ENCODE data around the gene CTIF. TPM values are rescaled to one million over a fixed set of nuclear protein-coding genes. Genes with fewer than 3 reads are reported as not detected.
"Not testable (repeated sequence)": the region's sequence is repeated elsewhere in the genome, so short reads cannot be mapped to it uniquely, and the experiment has no call there.

CTIF gene
- polyA plus RNA-seq, 1 donor from 2014 or later: 50.2 TPM

DNA sequence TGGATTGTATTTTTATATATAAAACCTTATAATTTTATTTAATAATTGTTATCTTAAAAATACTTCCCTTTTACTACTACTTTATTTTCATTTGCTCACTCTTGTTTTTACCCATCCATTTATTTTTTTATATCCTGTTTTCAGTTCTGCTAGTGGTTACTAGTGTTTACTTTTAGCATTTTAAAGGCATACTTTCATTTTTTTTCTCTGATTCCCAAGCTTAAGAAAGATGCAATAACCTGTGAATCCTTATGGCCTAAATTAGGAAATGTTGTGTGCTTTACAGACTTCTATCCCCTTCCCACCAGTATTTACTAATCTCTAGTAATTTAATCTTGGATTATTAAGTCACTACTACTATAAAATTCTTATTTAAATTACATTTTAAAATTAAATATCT is 272.0 kb downstream of the CTIF start:
- Histone ChIP-seq H4K20me1 (ENCODE audit: insufficient read depth) (no peaks in the 10 kb centered on the region), H2AFZ (ENCODE audit: low read depth, low read length) (no peak overlapping the region), H3K4me2 (ENCODE audit: low read length) (no peak overlapping the region), H3K4me3 (ENCODE audit: low read length) (no peak overlapping the region), H3K79me2 (replicated peaks; ENCODE audit: insufficient read depth, low read length) (no peaks in the 10 kb centered on the region), H3K9me2 (ENCODE audit: insufficient read depth, low read length) (no peaks in the 10 kb centered on the region), H3F3A (ENCODE audit: insufficient read depth, low read length, poor library complexity, severe bottlenecking) (no peaks in the 10 kb centered on the region), H3K27me3 (ENCODE audit: insufficient read depth, low read depth, low read length) (no peaks in the 10 kb centered on the region), H3K27ac (ENCODE audit: low read length) (no peak overlapping the region), H3K9ac (ENCODE audit: low read length) (no peak overlapping the region), H3K36me3 (ENCODE audit: insufficient read depth, low read length) (no peaks in the 10 kb centered on the region), H3K9me3 (ENCODE audit: low read length) (no peaks in the 10 kb centered on the region)
- TF ChIP-seq POLR2AphosphoS5 (IDR thresholded peaks at IDR 0.05) (no peak), RAD21 (conservative IDR thresholded peaks at IDR 0.05) (no peak), EP300 (conservative IDR thresholded peaks at IDR 0.05; ENCODE audit: poor library complexity, severe bottlenecking) (no peak), TAF1 (IDR thresholded peaks at IDR 0.05; ENCODE audit: low read depth) (no peak), CTCF (IDR thresholded peaks at IDR 0.05; ENCODE audit: poor library complexity, severe bottlenecking) (no peak)
- TF ChIP-seq, protein P1, sequence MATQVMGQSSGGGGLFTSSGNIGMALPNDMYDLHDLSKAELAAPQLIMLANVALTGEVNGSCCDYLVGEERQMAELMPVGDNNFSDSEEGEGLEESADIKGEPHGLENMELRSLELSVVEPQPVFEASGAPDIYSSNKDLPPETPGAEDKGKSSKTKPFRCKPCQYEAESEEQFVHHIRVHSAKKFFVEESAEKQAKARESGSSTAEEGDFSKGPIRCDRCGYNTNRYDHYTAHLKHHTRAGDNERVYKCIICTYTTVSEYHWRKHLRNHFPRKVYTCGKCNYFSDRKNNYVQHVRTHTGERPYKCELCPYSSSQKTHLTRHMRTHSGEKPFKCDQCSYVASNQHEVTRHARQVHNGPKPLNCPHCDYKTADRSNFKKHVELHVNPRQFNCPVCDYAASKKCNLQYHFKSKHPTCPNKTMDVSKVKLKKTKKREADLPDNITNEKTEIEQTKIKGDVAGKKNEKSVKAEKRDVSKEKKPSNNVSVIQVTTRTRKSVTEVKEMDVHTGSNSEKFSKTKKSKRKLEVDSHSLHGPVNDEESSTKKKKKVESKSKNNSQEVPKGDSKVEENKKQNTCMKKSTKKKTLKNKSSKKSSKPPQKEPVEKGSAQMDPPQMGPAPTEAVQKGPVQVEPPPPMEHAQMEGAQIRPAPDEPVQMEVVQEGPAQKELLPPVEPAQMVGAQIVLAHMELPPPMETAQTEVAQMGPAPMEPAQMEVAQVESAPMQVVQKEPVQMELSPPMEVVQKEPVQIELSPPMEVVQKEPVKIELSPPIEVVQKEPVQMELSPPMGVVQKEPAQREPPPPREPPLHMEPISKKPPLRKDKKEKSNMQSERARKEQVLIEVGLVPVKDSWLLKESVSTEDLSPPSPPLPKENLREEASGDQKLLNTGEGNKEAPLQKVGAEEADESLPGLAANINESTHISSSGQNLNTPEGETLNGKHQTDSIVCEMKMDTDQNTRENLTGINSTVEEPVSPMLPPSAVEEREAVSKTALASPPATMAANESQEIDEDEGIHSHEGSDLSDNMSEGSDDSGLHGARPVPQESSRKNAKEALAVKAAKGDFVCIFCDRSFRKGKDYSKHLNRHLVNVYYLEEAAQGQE (IDR thresholded peaks at IDR 0.05; ENCODE audit: borderline replicate concordance): no peak

DNA sequence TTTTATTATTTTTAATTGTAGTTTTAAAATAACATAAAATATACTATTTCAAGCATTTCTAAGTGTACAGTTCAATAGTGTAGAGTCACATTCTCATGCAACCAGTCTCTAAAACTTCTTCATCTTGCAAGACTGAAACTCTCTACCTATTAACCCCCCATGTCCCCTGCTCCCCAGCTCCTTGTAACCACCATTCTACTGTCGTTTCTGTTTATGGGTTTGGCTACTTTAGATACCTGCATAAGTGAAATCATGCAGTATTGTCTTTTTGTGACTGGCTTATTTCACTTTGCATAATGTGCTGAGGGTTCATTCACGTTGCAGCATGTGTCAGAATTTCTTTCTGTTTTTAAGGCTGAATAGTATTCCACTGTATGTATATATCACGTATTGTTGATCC is 272.6 kb downstream of the CTIF start:
- Histone ChIP-seq H3K27me3 (ENCODE audit: insufficient read depth, low read depth, low read length) (no peaks in the 10 kb centered on the region), H3F3A (ENCODE audit: insufficient read depth, low read length, poor library complexity, severe bottlenecking) (no peaks in the 10 kb centered on the region), H3K4me3 (ENCODE audit: low read length) (no peak overlapping the region), H3K4me2 (ENCODE audit: low read length) (no peak overlapping the region), H3K9me3 (ENCODE audit: low read length) (no peaks in the 10 kb centered on the region), H4K20me1 (ENCODE audit: insufficient read depth) (no peaks in the 10 kb centered on the region), H3K9ac (ENCODE audit: low read length) (no peak overlapping the region), H3K36me3 (ENCODE audit: insufficient read depth, low read length) (no peaks in the 10 kb centered on the region), H2AFZ (ENCODE audit: low read depth, low read length) (no peak overlapping the region), H3K9me2 (ENCODE audit: insufficient read depth, low read length) (no peaks in the 10 kb centered on the region), H3K27ac (ENCODE audit: low read length) (no peak overlapping the region), H3K79me2 (replicated peaks; ENCODE audit: insufficient read depth, low read length) (no peaks in the 10 kb centered on the region)
- TF ChIP-seq SMC3 (conservative IDR thresholded peaks at IDR 0.05; ENCODE audit: poor library complexity): no peak
- no peak for TF ChIP-seq CTCF (IDR thresholded peaks at IDR 0.05; ENCODE audit: poor library complexity, severe bottlenecking)
- TF ChIP-seq EZH2 (IDR thresholded peaks at IDR 0.05; ENCODE audit: borderline replicate concordance, insufficient read depth, low read length, poor library complexity, severe bottlenecking): no peak
- no peak for TF ChIP-seq RAD21 (conservative IDR thresholded peaks at IDR 0.05)
- no peak for TF ChIP-seq POLR2AphosphoS5 (IDR thresholded peaks at IDR 0.05)
- TF ChIP-seq, protein P1 (IDR thresholded peaks at IDR 0.05; ENCODE audit: borderline replicate concordance): no peak
- no peak for TF ChIP-seq TAF1 (IDR thresholded peaks at IDR 0.05; ENCODE audit: low read depth)

DNA sequence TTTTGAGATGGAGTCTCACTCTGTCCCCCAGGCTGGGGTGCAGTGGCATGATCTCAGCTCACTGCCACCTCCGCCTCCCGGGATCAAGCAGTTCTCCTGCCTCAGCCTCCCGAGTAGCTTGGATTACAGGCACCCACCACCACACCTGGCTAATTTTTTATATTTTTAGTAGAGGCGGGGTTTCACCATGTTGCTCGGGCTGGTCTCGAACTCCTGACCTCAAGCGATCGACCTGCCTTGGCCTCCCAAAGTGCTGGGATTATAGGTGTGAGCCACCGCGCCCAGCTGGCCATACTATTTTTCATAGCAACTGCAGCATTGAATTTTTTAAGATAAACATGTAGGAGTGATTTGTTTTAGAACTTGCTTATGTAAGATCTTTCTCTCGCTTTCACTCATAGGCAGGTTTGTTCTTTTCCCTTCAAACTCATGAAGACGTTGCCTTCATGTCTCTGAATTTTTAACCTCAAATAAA is 273.2 kb downstream of the CTIF start:
- H3K9me3 ChIP-seq (ENCODE audit: low read length); H3F3A ChIP-seq (ENCODE audit: insufficient read depth, low read length, poor library complexity, severe bottlenecking); H3K36me3 ChIP-seq (ENCODE audit: insufficient read depth, low read length); H3K27me3 ChIP-seq (ENCODE audit: insufficient read depth, low read depth, low read length); H3K4me3 ChIP-seq (ENCODE audit: low read length); H2AFZ ChIP-seq (ENCODE audit: low read depth, low read length); H3K9ac ChIP-seq (ENCODE audit: low read length); H3K79me2 ChIP-seq (replicated peaks; ENCODE audit: insufficient read depth, low read length); H3K9me2 ChIP-seq (ENCODE audit: insufficient read depth, low read length); H3K4me2 ChIP-seq (ENCODE audit: low read length); H4K20me1 ChIP-seq (ENCODE audit: insufficient read depth); H3K27ac ChIP-seq (ENCODE audit: low read length): not testable (repeated sequence)

Data from neural cell (in vitro differentiated cells).